ENCODE data around the gene RACK1.
"Not testable (repeated sequence)": the region's sequence is repeated elsewhere in the genome, so short reads cannot be mapped to it uniquely, and the experiment has no call there.

The RACK1 gene

DNA sequence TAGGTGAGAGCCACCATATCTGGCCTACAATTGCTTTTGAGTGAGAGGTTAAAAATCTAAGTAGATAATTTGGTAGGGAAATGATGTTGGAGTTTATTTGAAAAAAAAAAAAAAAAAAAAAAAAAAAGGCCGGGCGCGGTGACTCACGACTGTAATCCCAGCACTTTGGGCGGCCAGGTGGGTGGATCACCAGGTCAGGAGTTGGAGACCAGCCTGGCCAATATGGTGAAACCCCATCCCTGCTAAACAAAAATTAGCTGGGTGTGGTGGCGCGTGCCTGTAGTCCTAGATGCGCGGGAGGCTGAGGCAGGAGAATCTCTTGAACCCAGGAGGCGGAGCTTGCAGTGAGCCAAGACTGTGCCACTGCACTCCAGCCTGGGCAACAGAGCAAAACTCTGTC is 29.5 kb downstream of the RACK1 start:
- DNase-seq (ENCODE audit: low spot score): not testable (repeated sequence)

DNA sequence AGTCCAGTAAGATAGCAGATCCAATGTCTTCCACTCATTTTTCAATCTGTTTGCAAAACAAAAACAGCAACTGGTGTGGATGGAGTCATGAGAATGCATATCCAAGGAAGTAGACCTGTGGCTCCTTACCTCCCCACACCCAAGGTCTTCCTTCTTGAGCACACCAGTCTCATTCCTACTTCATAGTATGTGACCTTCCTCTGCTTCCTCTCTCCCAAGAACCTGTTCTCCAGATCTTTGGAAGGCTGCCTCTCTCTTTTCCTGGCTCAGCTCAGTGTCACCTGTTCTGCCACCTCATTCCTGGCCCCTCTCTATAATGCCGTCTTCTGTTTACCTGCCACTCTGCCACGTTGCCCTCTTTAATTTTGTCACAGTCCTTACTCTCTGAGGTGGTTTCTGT is 30.8 kb downstream of the RACK1 start:
- no peak for DNase-seq (ENCODE audit: low spot score)

DNA sequence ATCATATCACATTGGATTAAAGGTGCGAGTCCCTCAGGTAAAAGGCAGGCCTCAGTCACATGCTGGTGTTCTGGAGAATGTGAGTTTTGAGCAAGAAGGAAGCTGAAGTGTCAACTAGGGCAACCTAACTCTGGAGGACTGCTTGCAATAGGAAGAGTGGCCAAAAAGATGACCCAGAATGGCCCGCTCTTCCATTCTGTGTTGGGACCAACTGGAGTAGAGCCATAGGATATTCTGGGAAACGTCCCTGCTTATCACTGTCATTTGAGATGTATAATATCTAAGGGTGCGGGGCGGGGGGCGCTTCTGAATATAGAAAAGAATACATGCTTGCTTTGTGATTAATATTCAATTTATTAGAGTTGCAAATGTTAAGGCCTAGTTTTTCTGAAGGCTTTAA is 31.6 kb downstream of the RACK1 start:
- no peak for DNase-seq (ENCODE audit: low spot score)

DNA sequence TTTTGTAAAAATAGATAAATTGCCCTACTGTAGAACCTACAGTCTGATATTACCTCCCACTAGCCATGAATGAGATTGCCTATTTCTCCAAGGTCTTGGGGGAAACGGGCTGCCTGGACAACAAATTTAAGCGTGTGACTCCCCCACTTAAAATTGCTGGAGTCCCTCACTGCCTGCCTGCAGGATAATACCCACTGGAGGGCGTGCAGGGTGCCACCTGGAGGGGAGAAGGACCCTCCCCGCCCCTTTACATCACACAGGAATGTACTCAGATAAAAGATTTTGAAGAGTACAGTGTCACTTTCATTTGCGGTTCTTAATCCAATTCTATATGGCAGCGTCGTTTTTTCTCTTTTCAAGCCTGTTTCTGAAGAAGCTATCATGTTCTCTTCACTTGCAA is 32.5 kb downstream of the RACK1 start:
- DNase-seq (ENCODE audit: low spot score): no peak

DNA sequence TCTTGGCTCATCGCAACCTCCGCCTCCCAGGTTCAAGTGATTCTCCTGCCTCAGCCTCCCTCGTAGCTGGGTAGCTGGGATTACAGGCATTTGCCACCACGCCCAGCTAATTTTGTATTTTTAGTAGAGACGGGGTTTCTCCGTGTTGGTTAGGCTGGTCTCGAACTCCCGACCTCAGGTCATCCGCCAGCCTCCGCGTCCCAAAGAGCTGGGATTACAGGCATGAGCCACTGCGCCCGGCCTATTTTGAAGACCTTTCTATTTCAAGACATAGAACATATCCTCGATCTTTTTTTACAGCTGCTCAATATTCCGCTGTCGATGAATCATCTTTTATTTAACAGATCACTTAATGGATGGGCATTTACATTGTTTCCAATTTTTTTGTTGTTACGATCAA is 33.0 kb downstream of the RACK1 start:
- DNase-seq (ENCODE audit: low spot score): not testable (repeated sequence)

DNA sequence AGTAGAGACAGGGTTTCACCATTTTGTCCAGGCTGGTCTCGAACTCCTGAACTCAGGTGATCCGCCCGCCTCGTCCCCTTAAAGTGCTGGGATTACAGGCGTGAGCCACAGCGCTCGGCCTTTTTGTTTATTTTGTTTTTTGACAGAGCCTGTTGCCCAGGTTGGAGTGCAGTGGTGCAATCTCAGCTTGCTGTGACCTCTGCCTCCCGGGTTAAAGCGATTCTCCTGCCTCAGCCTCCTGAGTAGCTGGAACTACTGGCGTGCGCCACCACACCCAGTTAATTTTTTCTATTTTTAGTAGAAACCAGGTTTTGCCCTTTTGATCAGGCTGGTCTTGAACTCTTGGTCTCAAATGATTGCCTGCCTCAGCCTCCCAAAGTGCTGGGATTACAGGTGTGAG is 33.6 kb downstream of the RACK1 start:
- DNase-seq (ENCODE audit: low spot score): not testable (repeated sequence)

DNA sequence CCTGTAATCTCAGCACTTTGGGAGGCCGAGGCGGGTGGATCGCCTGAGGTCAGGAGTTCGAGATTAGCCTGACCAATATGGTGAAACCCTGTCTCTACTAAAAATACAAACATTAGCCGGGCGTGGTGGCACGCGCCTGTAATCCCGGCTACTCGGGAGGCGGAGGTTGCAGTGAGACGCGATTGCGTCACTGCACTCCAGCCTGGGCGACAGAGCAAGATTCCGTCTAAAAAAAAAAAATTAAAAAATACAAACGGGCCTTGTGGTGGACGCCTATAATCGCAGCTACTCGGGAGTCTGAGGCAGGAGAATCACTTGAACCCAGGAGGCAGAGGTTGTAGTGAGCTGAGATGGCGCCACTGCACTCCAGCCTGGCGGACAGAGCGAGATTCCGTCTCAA is 34.7 kb downstream of the RACK1 start:
- not testable (repeated sequence) for DNase-seq (ENCODE audit: low spot score)

DNA sequence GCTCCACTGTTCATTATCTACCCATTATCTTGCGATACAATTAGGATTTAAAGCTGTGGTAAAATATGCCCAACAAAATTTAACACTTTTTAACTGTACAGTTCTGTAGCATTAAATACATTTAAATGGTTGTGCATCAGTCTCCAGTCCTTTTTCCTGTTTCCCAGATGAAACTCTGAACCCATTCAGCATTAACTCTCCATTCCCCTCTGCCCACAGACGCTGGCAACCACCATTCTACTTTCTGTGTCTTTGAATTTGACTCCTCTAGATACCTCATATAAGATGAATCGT is 35.8 kb downstream of the RACK1 start:
- no peak for DNase-seq (ENCODE audit: low spot score)

DNA sequence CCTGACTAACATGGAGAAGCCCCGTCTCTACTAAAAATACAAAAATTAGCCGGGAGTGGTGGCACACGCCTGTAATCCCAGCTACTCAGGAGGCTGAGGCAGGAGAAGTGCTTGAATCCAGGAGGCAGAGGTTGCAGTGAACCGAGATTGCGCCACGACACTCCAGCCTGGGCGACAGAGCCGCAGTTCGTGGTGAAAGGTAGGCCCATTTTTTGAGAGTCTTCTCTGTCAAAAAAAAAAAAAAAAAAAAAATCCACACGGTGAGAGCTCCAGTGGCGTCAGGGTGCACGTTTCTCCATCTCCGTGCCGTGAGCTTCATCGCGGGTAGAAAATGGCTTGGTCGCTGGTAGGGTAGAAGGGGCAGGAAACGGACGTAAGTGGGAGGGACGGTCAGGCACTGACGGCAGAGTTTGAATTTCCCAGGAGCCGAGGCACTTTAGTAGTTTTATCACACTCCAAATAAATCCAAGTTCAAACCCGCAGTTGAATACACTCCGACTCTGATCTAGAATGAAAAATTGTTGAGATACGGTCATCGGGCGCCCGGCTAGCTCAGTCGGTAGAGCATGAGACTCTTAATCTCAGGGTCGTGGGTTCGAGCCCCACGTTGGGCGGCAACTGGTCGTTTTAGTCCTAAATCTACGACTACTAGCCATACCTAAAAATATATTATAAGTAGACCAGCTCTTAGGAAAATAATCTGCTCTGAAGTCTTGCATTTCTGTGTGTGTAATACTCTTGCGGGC is 36.3 kb downstream of the RACK1 start:
- no peak for DNase-seq (ENCODE audit: low spot score)

DNA sequence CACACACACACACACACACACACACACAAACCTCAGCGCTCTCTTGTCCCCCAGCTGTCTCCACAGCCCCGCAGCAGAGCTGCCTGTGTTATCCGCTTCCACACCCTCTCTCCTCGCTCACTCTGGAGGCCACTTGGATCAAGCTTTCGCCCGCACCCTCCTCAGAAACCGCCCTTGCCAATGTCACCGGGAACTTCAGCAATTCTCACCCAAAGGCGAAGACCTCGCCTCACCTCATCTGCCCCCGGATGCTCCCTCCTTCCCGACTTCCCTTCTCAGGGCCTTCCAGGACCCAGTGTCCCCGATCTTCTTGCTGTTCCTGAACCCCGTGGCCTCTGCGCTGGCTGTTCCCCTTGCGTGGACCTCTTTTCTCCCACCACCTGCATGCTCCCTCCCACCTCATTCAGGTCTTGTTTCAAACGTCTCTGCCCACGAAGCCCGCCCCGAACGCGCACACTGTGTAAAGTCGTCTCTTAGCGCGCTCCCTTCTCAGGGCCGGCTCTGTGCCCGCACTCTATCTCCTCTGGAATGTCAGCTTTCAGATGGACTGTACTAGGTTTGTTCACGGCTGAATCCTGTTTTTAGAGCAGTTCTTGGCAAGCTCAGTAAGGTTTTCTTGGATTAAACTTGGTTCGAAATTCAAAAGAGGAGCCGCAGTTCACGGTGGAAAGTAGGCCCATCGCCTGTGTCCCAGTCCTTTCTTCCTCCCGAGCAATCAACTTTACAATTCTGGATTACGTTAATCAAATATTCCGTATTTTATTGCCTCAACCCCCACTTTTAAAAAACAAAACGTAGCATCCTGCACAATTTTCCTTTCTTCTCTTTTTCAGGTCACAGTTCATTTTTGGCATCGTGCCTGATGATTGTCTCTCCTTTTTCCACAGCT is 37.7 kb downstream of the RACK1 start:
- no peak for DNase-seq (ENCODE audit: low spot score)

DNA sequence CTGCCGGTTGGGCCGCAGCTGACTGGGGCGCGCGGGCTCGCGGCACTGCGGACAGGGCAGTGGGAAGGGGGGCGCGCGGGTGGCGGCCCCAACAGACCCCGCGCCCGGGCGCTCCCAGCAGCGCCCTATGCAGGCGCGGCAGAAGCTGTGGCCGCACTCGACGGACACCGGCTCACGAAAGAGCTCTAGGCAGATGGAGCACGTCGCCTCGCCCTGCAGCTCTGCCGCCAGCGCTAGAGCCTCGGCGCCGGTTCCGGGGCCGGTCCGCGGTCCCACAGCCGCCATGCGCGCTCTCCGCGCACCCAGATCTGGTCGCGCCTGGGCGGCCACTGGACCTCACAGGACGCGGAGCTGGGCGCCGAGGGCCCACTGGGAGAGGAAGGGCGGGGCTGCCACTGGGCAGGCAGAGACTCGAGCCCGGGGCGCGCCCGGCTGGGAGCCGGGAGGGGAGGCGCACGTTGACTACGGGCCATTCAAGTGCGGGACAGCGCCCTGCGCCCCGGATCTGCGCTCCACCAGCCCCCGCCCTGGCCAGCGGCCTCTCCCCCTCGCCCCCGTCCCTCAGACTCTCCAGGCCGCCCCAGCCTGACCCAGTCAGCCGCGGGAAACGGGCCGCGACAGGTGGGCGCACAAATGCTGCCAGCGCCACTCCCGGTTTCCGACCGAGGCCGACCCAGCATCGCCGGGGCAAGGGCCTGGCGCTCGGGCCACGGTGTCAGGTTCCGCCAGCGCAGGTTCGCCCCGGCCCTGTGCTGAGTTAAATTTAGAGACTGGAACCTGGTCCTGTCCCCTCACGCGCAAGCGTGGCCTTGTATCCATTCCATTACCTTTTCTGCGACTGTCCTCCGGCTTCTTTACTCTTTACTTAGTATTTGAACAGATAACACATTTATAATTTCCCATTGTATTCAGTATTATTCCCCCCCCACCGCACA is 38.6 kb downstream of the RACK1 start, which contains the start of gene TRIM7:
TRIM7 (minus strand) TSS at position 371 of the 935 bp plus-strand sequence; CDS start at position 285, 86 bp downstream.
- DNase-seq (ENCODE audit: low spot score): no peak

DNA sequence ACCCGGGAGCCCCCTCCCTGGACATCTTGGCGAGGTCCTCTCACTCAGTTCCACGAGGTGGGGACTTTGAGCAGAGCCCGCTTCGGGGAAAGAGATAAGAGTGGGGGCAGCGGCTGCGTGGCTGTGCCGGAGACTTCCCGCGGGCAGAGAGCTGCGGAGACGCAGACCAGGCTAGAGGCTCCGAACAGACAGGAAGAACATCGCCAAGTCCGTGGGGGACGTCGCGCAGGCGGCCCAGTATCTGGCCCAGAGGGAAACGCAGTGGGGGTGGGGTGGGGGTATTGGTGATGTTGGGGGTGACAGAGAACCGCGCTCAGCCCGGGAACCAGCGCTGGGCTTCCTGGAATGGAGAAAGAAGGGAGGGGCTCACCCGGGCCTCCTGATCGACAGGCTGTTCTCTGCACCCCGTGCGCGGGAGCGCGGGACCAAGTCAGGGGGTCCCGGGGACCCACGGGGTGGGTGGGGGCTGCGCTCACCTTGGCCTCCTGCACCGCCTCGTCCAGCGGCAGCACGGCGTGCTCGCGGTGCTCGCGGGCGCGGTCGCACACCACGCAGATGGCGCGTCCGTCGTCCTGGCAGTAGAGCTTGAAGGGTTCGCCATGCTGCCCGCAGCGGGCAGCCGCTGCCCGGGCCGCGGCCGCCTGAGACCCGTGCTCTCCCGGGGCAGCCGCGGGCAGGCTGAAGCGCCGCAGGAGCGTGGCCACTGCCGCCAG is 39.4 kb downstream of the RACK1 start:
- no peak for DNase-seq (ENCODE audit: low spot score)

DNA sequence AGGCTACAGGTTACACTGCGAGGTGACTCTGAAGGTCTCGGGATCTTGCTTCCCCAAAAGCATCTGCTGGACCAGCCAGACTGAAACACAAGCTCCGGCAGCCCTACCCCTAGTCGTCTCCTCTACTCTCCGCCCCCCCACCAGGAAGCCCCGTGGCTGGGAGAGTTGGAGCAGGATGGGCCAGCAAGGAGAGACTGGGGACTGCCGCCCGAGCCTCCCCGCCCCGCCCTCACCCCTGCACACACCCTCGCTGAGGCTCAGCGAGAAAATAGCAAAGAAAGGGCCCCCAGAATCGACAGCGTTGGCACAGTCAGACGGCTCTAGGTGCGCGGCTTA is 40.0 kb downstream of the RACK1 start:
- DNase-seq (ENCODE audit: low spot score): no peak

DNA sequence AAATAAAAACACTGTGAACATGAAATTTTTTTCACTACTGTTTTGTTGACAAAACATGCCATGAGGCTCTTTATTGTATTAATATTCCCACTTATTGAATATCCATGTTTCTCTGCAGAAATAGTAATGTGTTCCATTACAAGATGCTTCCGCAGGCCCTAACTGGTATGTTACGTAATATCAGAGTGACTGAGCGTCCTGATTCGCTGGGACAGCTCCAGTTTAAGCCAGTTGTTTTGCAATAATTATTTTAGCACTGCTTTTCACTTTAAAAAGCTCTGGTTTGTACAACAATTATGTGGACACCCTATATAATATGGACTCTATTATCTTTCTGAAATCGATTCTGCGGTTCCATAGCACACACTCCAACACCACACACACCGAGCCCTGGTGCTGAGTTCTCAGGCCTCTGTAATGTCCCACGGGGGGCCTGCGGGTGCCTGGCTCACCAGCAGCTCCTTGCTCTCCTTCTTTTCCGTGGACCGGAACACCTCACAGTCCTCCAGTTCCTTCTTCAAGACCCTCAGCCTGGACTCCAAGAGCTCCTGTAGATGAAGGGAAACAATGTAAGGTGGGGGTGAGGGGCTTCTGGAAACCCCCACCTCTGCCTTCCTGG is 40.5 kb downstream of the RACK1 start:
- no peak for DNase-seq (ENCODE audit: low spot score)

DNA sequence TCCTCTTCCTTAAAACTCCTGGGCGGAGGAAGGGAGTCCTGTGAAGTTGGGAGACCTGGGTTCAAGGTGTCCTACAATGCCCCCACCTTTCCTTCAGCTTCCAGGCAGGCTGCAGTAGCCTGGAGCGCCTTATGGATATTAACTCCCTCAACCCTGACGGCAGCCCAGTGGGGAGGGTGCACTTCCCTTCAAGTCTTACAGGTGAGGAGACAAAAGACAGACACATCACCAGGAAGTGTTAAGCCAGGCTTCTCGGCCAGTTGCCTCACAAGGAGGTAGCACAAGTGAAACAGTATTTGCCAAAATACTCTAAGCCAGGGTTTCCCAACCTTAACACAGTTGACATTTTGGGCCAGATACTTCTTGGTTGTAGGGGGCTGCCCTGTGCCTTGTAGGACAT is 42.9 kb downstream of the RACK1 start:
- no peak for DNase-seq (ENCODE audit: low spot score)

DNA sequence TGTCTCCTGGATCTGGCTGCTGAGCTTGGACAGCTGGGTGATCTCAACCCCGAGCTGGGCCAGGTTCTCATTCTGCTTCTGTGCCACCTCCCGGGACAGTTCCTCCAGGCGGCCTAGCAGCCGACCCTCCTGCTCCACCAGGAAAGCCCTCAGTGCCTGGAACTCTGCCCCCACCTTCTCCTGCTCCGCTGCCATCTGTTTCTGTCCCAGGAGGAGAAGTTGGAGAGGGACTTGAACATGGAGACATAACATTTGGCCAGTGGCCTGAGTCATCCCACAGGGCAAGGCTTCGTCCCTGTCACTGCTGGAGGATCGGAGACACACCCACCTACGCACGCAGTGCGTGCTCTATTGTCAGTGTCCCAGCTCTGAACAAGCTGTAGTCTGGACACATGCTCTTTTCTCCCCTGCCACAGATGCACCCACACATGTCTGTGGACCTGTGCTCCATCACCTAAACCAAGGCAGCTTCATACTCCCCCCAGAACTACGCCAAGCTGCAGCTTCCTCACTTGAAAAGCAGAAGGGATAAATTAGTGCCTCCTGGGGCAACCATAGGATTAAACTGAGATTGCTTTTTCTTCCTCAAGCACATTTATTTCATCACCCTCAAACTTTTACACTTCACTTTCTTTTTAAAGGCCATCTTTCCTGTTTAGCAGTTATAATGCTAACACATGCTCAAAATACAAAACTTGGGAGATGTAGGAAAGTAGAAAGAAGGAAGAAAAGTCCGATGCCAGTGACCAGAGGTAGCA is 43.6 kb downstream of the RACK1 start:
- DNase-seq (ENCODE audit: low spot score): no peak

DNA sequence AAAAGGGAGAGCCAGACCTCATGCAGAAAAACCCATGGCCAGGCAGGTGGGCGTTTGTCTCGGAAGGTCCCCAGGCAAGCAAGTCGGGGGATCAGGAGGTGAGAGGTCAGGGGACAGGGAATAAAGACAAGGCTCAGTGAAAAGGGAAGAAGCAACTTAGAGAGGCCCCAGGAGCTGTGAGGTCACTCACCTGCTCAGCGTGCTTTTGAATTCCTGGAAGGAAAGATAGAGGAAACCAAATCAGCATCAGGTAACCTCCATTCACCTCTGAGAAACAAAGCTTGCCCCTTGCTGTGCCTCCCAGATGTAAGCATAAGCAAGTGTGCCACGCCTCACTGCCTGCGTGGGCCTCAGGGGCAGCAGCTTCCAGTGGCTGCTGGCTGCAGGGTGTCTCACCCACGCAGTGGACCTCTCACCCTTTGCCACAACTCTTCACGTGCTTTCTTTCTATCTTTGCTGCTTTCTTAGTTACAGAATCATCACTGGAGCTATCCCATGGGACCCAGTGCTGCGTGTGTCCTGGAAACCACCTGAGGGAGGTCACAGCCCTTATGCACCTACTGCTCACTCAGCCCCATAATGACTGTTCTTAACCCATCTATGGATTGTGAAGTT is 44.7 kb downstream of the RACK1 start:
- no peak for DNase-seq (ENCODE audit: low spot score)

DNA sequence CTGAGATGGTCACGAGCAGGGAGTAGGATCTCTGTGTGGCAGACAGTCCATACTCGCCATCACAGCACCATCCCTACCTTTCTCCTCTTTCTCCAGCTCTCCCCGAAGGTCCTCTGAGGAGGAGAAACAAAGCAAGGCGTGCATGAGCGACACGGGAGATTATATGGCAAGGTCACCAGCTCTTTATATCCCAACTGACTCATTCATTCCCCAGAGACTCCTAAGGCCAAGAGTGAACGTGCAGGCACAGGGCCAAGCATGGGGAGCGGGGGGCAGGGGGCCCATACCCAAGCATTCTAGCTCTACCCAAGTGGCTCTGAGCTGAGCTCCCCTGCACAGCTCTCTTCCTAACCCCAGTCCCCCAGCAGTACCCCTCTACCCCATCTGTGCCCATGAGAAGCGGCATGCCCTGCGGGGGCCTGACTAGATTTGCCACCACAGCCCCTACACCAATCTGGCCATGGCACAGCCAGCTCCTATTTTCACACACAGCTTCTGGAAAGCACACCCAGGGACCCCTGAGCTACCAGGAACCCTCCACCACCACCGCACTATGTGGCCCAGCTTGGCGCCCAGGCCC is 45.5 kb downstream of the RACK1 start:
- DNase-seq (ENCODE audit: low spot score): no peak

DNA sequence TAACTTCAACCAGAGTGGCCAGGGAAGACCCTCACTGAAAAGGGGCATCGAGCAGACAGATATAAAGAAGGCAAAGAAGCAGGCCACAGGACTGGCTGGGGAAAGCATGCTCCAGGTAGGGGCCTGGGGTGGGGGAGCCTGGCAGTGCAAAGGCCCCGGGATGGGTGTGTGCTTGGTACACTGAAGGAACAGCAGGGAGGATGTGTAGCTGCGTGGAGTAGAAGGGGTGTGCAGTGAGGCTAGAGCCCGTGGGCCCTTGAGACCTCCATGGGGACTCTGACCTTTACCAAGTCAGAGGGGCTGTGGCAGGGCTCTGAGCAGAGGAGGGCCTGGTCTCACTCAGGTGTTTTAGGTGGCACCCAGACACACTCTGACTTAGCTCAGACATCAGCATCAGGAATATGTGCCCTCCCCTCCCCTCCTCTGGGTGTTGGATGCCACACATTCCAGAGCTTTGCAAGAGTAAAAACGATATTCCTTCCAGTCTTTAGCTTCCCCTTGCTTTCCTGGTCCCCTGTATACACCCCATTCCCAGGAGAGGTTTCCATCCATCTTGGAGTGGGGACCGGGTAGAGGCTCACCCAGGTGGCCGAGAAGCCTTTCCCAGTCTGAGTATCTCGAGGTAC is 46.3 kb downstream of the RACK1 start:
- no peak for DNase-seq (ENCODE audit: low spot score)
